Raji (cell line): ENCODE measurements around the gene NECAB3.

Experiments used
- POLR2A ChIP-seq: IDR thresholded peaks from 2 replicates; pipeline ENCODE4 v1.6.1; 2011; ENCODE audit warnings: low read depth, low read length, control low read depth; ENCODE audit not compliant: insufficient read depth

The NECAB3 gene

GRCh38 chr20:33703498-33704137 is 29.4 kb upstream of the NECAB3 start:
- no peak for TF ChIP-seq POLR2A

GRCh38 chr20:33702861-33703260 is 28.6 kb upstream of the NECAB3 start:
- no peak for TF ChIP-seq POLR2A

- TF ChIP-seq POLR2A: no peak
Observed at GRCh38 chr20:33701629-33702450, 27.6 kb upstream of the NECAB3 start.

- no peak for TF ChIP-seq POLR2A
Observed at GRCh38 chr20:33697129-33697528, 22.9 kb upstream of the NECAB3 start.

GRCh38 chr20:33696448-33696847 is 22.2 kb upstream of the NECAB3 start:
- TF ChIP-seq POLR2A: no peak

DNA sequence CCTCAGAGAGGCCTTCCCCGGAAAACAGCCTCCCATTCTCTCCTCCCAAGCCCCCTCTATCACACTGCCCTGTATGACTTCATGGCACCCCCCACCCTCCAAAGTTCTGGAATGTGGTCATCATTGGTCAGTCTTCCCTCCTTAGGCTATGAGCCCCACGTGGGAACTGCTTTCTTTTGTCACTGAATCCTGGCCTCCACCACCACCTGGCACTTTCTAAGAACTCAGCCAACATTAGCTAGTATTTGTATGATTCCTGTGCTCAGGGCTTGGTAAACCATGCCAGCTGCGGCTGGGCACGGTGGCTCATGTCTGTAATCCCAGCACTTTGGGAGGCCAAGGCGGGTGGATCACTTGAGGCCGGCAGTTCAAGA is 20.4 kb upstream of the NECAB3 start:
- no peak for TF ChIP-seq POLR2A

DNA sequence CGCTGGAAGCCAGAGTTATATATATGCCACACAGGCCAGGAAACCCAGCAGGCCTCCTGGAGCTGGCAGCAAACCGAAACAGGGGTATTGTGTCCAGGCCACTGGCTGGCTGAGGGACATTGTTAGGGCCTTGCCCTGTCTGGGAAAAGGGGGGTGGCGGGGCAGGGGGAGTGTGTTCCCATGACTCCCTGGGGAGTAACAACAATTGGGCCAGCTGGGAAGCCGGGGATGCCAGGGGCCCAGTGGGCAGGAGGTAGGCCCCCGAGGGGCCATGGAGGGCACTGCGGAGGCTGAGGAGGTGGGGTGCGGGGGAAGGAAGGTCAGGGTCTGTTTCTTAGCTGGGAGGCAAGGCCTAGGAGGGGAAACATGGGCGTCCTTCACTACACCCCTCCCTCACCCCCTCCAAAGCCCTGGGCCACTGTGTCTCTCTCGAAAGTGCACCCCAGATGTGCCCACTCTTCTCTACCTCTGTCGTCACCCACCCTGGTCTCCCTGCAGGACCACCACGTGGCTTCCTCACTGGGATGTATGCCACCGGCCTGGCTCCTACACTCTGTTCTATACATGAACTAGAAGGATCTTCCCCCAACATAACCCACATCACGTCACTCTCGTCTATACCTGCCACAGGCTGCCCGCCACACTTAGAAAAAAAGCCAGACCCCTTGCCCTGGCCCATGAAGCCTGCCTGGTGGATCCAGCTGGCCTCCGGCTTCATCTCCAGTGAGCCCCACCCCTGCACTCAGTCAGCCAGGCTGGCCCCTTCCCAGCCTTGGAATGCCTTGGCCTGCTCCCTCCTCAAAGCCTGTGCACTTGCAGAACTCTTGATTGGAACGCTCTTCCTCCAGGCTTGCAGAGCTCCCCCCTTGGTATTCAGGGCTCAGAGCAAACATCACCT is 19.8 kb upstream of the NECAB3 start:
- TF ChIP-seq POLR2A: no peak

DNA sequence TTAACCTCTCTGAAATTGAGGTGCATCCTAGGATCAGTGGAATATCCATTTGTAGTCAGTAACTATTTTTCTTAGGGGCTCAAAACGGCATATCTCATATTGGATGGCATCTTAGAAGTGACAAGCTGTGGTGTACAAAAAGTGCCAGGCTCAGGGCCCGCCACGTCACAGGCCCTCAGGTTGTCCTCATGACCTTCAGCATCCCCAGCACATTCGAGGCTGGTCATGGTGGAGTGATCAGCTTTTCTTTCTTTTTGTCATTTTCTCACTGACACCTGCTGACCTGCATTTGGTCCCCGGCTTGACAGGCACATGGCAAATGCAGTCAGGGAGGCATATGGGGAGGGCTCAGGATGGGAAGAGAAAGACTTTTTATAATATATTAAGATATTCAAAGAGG is 19.1 kb upstream of the NECAB3 start:
- TF ChIP-seq POLR2A: no peak

GRCh38 chr20:33689973-33690372 is 15.7 kb upstream of the NECAB3 start:
- no peak for TF ChIP-seq POLR2A

DNA sequence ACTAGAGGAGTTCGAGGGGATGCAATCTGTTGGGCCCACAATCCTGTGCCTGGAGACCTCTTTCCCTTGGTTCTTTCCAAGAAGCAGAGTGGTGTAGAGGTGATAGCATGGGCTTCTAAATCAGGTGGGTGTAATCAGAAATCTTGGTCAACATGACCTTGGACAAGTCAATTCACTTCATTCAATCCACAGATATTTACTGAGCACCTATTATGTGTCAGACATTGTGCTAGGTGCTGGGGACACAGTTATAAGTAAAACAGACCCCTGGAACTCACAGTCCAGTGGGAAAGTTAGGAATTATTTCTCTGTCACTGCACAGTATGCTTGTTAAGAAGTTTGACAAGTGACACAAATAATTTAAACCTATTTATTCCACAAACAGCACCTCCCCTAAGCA is 15.3 kb upstream of the NECAB3 start:
- TF ChIP-seq POLR2A: no peak

GRCh38 chr20:33688938-33689424 is 14.8 kb upstream of the NECAB3 start:
- TF ChIP-seq POLR2A: no peak

GRCh38 chr20:33687993-33688937 is 14.0 kb upstream of the NECAB3 start:
- no peak for TF ChIP-seq POLR2A

GRCh38 chr20:33687370-33687915 is 13.2 kb upstream of the NECAB3 start:
- TF ChIP-seq POLR2A: no peak

- TF ChIP-seq POLR2A: no peak
Observed at GRCh38 chr20:33686984-33687366, 12.7 kb upstream of the NECAB3 start.
